Activated CD8-positive, alpha-beta T cell treated with anti-CD3 and anti-CD28 coated beads for 36 hours (primary cell): ENCODE data around the gene WFDC12. TPM values are rescaled to one million over a fixed set of nuclear protein-coding genes. Genes with fewer than 3 reads are reported as not detected.
A peak's percentile ranks its signal among the peaks of the same experiment; 100 is the strongest.

ENCODE experiments used
- ATAC-seq: fragments of 200-7000 bp; cut with Tn5 transposase; one replicate; pipeline ENCODE4 v1.10.0; 2021; ENCODE audit warnings: mild to moderate bottlenecking, moderate library complexity
- CTCF ChIA-PET: fragments of 350-600 bp; sonication (Branson Sonifier 250); formaldehyde crosslinking; loops from one replicate; lab custom pipeline; 2021; ENCODE audit warnings: antibody characterized with exemption; lab: Charles Lee
- POLR2A ChIA-PET: fragments of 350-600 bp; sonication (Branson Sonifier 250); formaldehyde crosslinking; loops from one replicate; lab custom pipeline; 2021; ENCODE audit warnings: antibody characterized with exemption; lab: Charles Lee
- DNase-seq: peaks from one replicate; pipeline ENCODE4 v3.0.0-alpha.2; 2020
- H3K27ac Mint-ChIP-seq: one replicate; pipeline ENCODE4 v1.8.0; 2021; ENCODE audit warnings: mild to moderate bottlenecking, mixed read lengths
- H3K27me3 Mint-ChIP-seq: one replicate; pipeline ENCODE4 v1.8.0; 2021; ENCODE audit warnings: mixed read lengths
- H3K36me3 Mint-ChIP-seq: one replicate; pipeline ENCODE4 v1.8.0; 2021; ENCODE audit warnings: low read depth, mixed read lengths
- H3K4me1 Mint-ChIP-seq: one replicate; pipeline ENCODE4 v1.8.0; 2021; ENCODE audit warnings: low read depth, mixed read lengths
- H3K4me3 Mint-ChIP-seq: one replicate; pipeline ENCODE4 v1.8.0; 2021; ENCODE audit warnings: mild to moderate bottlenecking, moderate library complexity, mixed read lengths
- H3K9me3 Mint-ChIP-seq: one replicate; pipeline ENCODE4 v1.8.0; 2021; ENCODE audit warnings: mixed read lengths
- intact Hi-C: fragments of 100-400 bp; cut with micrococcal nuclease; formaldehyde crosslinking; loops from one replicate; pipeline ENCODE4 v1.10.0; 2022
- total RNA-seq, 2 experiments: library from RNA; stranded (reverse); gene quantifications; one replicate each; pipeline ENCODE4 v1.2.3, GENCODE V29; 2021
- TF ChIP-seq, protein P1 (sequence below): fragments of 200-600 bp; IDR thresholded peaks from one replicate; pipeline ENCODE4 v1.8.0; 2022; ENCODE audit warnings: antibody characterized with exemption, mild to moderate bottlenecking

Gene WFDC12
- total RNA-seq, 2 experiments from 2014 or later = not detected

DNA sequence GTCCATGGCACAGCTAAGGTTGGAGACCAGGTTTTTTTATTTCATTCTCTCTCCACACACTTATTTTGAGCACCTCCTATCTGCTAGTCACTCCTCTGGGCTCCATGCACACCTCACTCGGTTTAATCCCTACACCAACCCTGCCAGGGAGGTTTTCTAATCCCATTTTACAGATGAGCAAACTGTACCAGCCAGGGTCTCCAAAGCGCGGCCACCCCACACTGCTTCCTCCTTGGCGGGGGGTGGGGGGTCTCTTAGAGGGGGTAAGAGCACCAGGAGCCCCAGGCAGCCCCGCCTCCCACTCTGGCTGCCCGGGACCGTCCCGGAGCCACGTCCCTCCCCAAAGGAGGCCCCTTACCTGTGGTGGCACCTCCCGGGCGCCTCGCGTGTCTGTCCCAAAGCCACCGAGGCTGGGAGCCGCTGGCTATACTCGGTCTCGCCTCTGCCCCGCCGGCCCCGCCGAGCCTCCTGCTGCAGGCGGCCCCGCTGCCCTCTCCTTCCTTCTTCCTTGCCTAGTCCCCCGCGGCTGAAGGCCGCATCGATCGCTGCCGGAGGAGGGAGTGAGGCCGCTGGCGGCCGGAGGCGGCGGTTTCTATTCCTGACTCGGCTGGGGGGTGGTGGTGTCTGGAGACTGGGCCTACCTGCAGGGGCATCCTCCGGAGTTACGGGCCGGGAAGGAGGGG lies 23.6 kb downstream of the WFDC12 start, which contains the start of gene KCNS1:
Gene KCNS1 (minus strand): TSS at position 565 of the 683 bp plus-strand sequence. CDS start 1,891 bp downstream, outside the sequence.
- ChIA-PET CTCF (interaction anchor here (1.1 to 3.9 kb wide), 6 partner anchors 11 to 218 kb away, joined by 3 to 36 read pairs (median 4); no protein-coding TSS in a partner anchor), POLR2A (interaction anchor here (1.0 kb wide), 1 partner anchor 193 kb away, joined by 3 read pairs; no protein-coding TSS in a partner anchor)
- Mint-ChIP-seq H3K27ac (no peak within 1 kb of the TSS), H3K36me3 (no peaks in the 10 kb centered on the region), H3K27me3 (peaks cover 49% of the 10 kb centered on the region), H3K4me1 (peaks cover 15% of the 10 kb centered on the region), H3K9me3 (no peaks in the 10 kb centered on the region), H3K4me3 (no peak within 1 kb of the TSS)
- intact Hi-C loops = no loop called here
- TF ChIP-seq, protein P1, sequence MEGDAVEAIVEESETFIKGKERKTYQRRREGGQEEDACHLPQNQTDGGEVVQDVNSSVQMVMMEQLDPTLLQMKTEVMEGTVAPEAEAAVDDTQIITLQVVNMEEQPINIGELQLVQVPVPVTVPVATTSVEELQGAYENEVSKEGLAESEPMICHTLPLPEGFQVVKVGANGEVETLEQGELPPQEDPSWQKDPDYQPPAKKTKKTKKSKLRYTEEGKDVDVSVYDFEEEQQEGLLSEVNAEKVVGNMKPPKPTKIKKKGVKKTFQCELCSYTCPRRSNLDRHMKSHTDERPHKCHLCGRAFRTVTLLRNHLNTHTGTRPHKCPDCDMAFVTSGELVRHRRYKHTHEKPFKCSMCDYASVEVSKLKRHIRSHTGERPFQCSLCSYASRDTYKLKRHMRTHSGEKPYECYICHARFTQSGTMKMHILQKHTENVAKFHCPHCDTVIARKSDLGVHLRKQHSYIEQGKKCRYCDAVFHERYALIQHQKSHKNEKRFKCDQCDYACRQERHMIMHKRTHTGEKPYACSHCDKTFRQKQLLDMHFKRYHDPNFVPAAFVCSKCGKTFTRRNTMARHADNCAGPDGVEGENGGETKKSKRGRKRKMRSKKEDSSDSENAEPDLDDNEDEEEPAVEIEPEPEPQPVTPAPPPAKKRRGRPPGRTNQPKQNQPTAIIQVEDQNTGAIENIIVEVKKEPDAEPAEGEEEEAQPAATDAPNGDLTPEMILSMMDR = no peak
- ATAC-seq (no peak), DNase-seq (no peak)

GRCh38 chr20:45098103-45098773 lies 26.0 kb downstream of the WFDC12 start:
- intact Hi-C loops = loop anchor here (5.0 kb wide), 1 partner anchor 56 kb away; no protein-coding TSS in a partner anchor
- ATAC-seq (peak; percentile 18), DNase-seq (peak; percentile 26)
- Mint-ChIP-seq H3K4me1 (peaks cover 16% of the 10 kb centered on the region), H3K27ac (no peak overlapping the region), H3K36me3 (no peaks in the 10 kb centered on the region), H3K27me3 (peaks cover 43% of the 10 kb centered on the region), H3K9me3 (no peaks in the 10 kb centered on the region), H3K4me3 (peak overlapping the region; percentile 1)
- TF ChIP-seq, protein P1 = no peak
- ChIA-PET CTCF (interaction anchor here (0.7 to 8.8 kb wide), 15 partner anchors 10 to 206 kb away, joined by 3 to 137 read pairs (median 16); no protein-coding TSS in a partner anchor), POLR2A (interaction anchor here (1.1 to 1.5 kb wide), 3 partner anchors 12 to 54 kb away, joined by 3 to 4 read pairs (median 4); no protein-coding TSS in a partner anchor)

DNA sequence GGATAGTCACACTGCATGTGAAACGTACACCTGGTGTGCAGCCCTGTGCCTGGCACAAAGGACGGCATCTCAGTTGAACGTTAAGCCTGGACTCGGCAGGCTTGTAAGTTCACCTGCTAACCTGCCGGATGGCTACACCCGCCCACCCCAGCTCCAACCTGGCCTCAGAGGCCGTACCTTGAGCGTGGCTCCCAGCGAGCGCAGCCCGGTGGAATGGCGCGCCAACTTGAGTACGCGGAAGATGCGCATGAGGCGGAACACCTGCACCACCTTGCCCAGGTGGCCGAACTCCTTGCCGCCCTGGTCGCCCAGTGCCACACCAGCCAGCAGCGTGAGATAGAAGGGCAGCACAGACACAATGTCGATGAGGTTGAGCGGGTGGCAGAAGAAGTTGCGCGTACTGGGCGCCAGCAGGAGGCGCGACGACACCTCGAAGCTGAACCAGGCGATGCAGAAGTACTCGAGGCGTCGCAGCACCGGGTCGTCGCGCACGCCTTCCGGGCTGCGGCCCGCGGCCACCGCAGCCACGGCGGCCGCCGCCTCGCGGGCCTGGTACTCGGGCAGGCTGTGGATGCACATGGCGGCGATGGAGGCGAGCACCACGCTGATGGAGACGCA lies 26.7 kb downstream of the WFDC12 start:
- Mint-ChIP-seq H3K4me1 (peaks cover 16% of the 10 kb centered on the region), H3K27ac (no peak overlapping the region), H3K9me3 (no peaks in the 10 kb centered on the region), H3K36me3 (no peaks in the 10 kb centered on the region), H3K4me3 (peak overlapping the region; percentile 44), H3K27me3 (peaks cover 41% of the 10 kb centered on the region)
- ATAC-seq = peak; percentile 68
- ChIA-PET POLR2A (interaction anchor here (1.1 to 1.6 kb wide), 5 partner anchors 11 to 58 kb away, joined by 3 to 4 read pairs (median 3); no protein-coding TSS in a partner anchor), CTCF (interaction anchor here (0.7 to 8.8 kb wide), 24 partner anchors 10 to 414 kb away, joined by 3 to 137 read pairs (median 9); no protein-coding TSS in a partner anchor)
- peak; percentile 74 for DNase-seq
- TF ChIP-seq, protein P1 = peak; percentile 67
- intact Hi-C loops = loop anchor here (5.0 kb wide), 1 partner anchor 55 kb away; no protein-coding TSS in a partner anchor

- CTCF ChIA-PET = interaction anchor here (0.9 to 8.8 kb wide), 37 partner anchors 10 to 413 kb away, joined by 3 to 137 read pairs (median 9); partner anchors contain the start of genes SYS1 and WFDC5
- TF ChIP-seq, protein P1 = no peak
- no peaks in the 10 kb centered on the region for H3K36me3 Mint-ChIP-seq
- peaks cover 38% of the 10 kb centered on the region for H3K27me3 Mint-ChIP-seq
- peaks cover 16% of the 10 kb centered on the region for H3K4me1 Mint-ChIP-seq
- ATAC-seq (no peak), DNase-seq (no peak)
- H3K27ac Mint-ChIP-seq = no peak overlapping the region
- H3K4me3 Mint-ChIP-seq = no peak overlapping the region
- H3K9me3 Mint-ChIP-seq = no peaks in the 10 kb centered on the region
- intact Hi-C loops = loop anchor here (5.0 kb wide), 1 partner anchor 54 kb away; no protein-coding TSS in a partner anchor
- POLR2A ChIA-PET = interaction anchor here (0.9 to 1.6 kb wide), 4 partner anchors 11 to 188 kb away, joined by 3 to 4 read pairs (median 4); partner anchors contain the start of gene PABPC1L
Measured at GRCh38 chr20:45096781-45097180, 27.5 kb downstream of the WFDC12 start.
